ENCODE results near the gene FILIP1L.
"Not testable (repeated sequence)": the region's sequence is repeated elsewhere in the genome, so short reads cannot be mapped to it uniquely, and the experiment has no call there.

FILIP1L gene

GRCh38 chr3:100098784-100099070, 15.6 kb downstream of the FILIP1L start:
- no peak for DNase-seq (ENCODE audit: low spot score)

- no peak for DNase-seq (ENCODE audit: low spot score)
Measured at GRCh38 chr3:100097919-100098783, 16.1 kb downstream of the FILIP1L start.

GRCh38 chr3:100096866-100097265, 17.4 kb downstream of the FILIP1L start:
- no peak for DNase-seq (ENCODE audit: low spot score)

GRCh38 chr3:100096286-100096685, 18.0 kb downstream of the FILIP1L start:
- not testable (repeated sequence) for DNase-seq (ENCODE audit: low spot score)

- DNase-seq (ENCODE audit: low spot score): no peak
Measured at GRCh38 chr3:100093831-100094230, 20.5 kb downstream of the FILIP1L start.

- no peak for DNase-seq (ENCODE audit: low spot score)
Measured at GRCh38 chr3:100090669-100091005, 23.7 kb downstream of the FILIP1L start.

- DNase-seq (ENCODE audit: low spot score): no peak
Measured at GRCh38 chr3:100089812-100090668, 24.3 kb downstream of the FILIP1L start.

GRCh38 chr3:100088735-100089368, 25.4 kb downstream of the FILIP1L start:
- no peak for DNase-seq (ENCODE audit: low spot score)

GRCh38 chr3:100087198-100087597, 27.1 kb downstream of the FILIP1L start:
- DNase-seq (ENCODE audit: low spot score): no peak

GRCh38 chr3:100086401-100086800, 27.9 kb downstream of the FILIP1L start:
- DNase-seq (ENCODE audit: low spot score): no peak

GRCh38 chr3:100084100-100084806, 30.0 kb downstream of the FILIP1L start:
- no peak for DNase-seq (ENCODE audit: low spot score)

GRCh38 chr3:100083209-100083608, 31.1 kb downstream of the FILIP1L start:
- DNase-seq (ENCODE audit: low spot score): no peak

GRCh38 chr3:100082714-100083113, 31.6 kb downstream of the FILIP1L start:
- no peak for DNase-seq (ENCODE audit: low spot score)

GRCh38 chr3:100081986-100082692, 32.2 kb downstream of the FILIP1L start:
- DNase-seq (ENCODE audit: low spot score): no peak

- DNase-seq (ENCODE audit: low spot score): no peak
Measured at GRCh38 chr3:100081311-100081710, 33.0 kb downstream of the FILIP1L start.

GRCh38 chr3:100080573-100080972, 33.7 kb downstream of the FILIP1L start:
- DNase-seq (ENCODE audit: low spot score): no peak

GRCh38 chr3:100079328-100079727, 35.0 kb downstream of the FILIP1L start:
- DNase-seq (ENCODE audit: low spot score): no peak

GRCh38 chr3:100076731-100077529, 37.4 kb downstream of the FILIP1L start:
- no peak for DNase-seq (ENCODE audit: low spot score)

GRCh38 chr3:100075851-100076730, 38.2 kb downstream of the FILIP1L start:
- no peak for DNase-seq (ENCODE audit: low spot score)

- DNase-seq (ENCODE audit: low spot score): no peak
Measured at GRCh38 chr3:100075196-100075595, 39.1 kb downstream of the FILIP1L start.
